Panc1 (cell line): ENCODE data around the gene MOB4. TPM values are rescaled to one million over a fixed set of nuclear protein-coding genes. Genes with fewer than 3 reads are reported as not detected.
A peak's percentile ranks its signal among the peaks of the same experiment; 100 is the strongest.

Experiments
- ATAC-seq: fragments of 200-7000 bp; cut with Tn5 transposase; 2 replicates; pipeline ENCODE4 v1.9.1; 2020; ENCODE audit warnings: mild to moderate bottlenecking, moderate library complexity
- BruUV-seq: library from RNA; stranded (reverse); fragments of 400-500 nt; replicated peaks from 2 replicates; lab custom pipeline; 2021; lab: Mats Ljungman, UMichigan
- CTCF ChIA-PET: fragments of 300-600 bp; sonication (Branson Sonifier 250); formaldehyde crosslinking; loops from one replicate; lab custom pipeline; 2022; ENCODE audit warnings: antibody characterized with exemption; lab: Charles Lee
- POLR2A ChIA-PET: fragments of 300-600 bp; sonication (Branson Sonifier 250); formaldehyde crosslinking; loops from one replicate; lab custom pipeline; 2022; ENCODE audit warnings: antibody characterized with exemption; lab: Charles Lee
- DNase-seq: peaks from one replicate; pipeline ENCODE4 v3.0.0-alpha.2; 2010; ENCODE audit warnings: low read depth, low spot score
- H3K27ac ChIP-seq: 2 replicates; pipeline ENCODE4 v1.5.1; 2011; ENCODE audit warnings: mild to moderate bottlenecking, low read length, inconsistent platforms
- H3K27me3 ChIP-seq: fragments of 200-500 bp; sonication (Bioruptor generic); 2 replicates; pipeline ENCODE4 v1.6.0; 2014; ENCODE audit warnings: low read length, inconsistent platforms; ENCODE audit not compliant: control insufficient read depth, insufficient read depth
- H3K36me3 ChIP-seq: fragments of 200-500 bp; sonication (Bioruptor generic); 2 replicates; pipeline ENCODE4 v1.5.1; 2014; ENCODE audit warnings: inconsistent platforms, mild to moderate bottlenecking, low read length, moderate library complexity; ENCODE audit not compliant: control insufficient read depth, insufficient read depth
- H3K4me1 ChIP-seq: 2 replicates; pipeline ENCODE4 v1.5.1; 2011; ENCODE audit warnings: inconsistent platforms, mild to moderate bottlenecking, low read length, moderate library complexity; ENCODE audit not compliant: control insufficient read depth, insufficient read depth
- H3K4me3 ChIP-seq, 2 experiments: 2 replicates each; pipeline ENCODE4 v1.5.1; 2011 to 2012; ENCODE audit warnings: low read depth in 2 of 2, low read length in 2 of 2, mild to moderate bottlenecking in 2 of 2, inconsistent platforms in 1 of 2, moderate library complexity in 1 of 2
- H3K9me3 ChIP-seq: fragments of 200-500 bp; sonication (Bioruptor generic); 2 replicates; pipeline ENCODE4 v1.5.1; 2014; ENCODE audit warnings: low read depth, mild to moderate bottlenecking, inconsistent platforms, low read length, moderate library complexity; ENCODE audit not compliant: control insufficient read depth, insufficient read depth
- CTCF ChIP-seq: fragments of 450-650 bp; IDR thresholded peaks from 2 replicates; pipeline ENCODE4 v1.5.1; 2017; ENCODE audit warnings: mild to moderate bottlenecking
- POLR2AphosphoS5 ChIP-seq: IDR thresholded peaks from 2 replicates; pipeline ENCODE4 v1.6.1; 2012; ENCODE audit warnings: mild to moderate bottlenecking, low read depth, low read length, moderate library complexity
- REST ChIP-seq, 2 experiments: IDR thresholded peaks; 2 replicates each; pipeline ENCODE4 v1.6.1; 2011 to 2012; ENCODE audit warnings: low read depth in 2 of 2, control low read depth in 1 of 2, low read length in 1 of 2, mild to moderate bottlenecking in 1 of 2, moderate library complexity in 1 of 2; ENCODE audit not compliant: insufficient read depth in 1 of 2
- SIN3A ChIP-seq: IDR thresholded peaks from 2 replicates; pipeline ENCODE4 v1.6.1; 2012; ENCODE audit warnings: low read depth, mild to moderate bottlenecking, low read length, moderate library complexity, borderline replicate concordance; ENCODE audit not compliant: insufficient read depth
- TCF7L2 ChIP-seq: IDR thresholded peaks from 2 replicates; pipeline ENCODE4 v1.6.1; 2011; ENCODE audit warnings: mild to moderate bottlenecking, low read depth, low read length, inconsistent platforms
- in situ Hi-C: cut with HindIII; loops from 2 replicates; pipeline ENCODE4 v1.10.0; 2016; ENCODE audit warnings: low sequenced_read_pairs, low pct_unique_long_range_greater_than_20kb
- intact Hi-C: fragments of 100-400 bp; cut with micrococcal nuclease; formaldehyde crosslinking; loops from one replicate; pipeline ENCODE4 v1.10.0; 2022; ENCODE audit not compliant: unreplicated experiment
- total RNA-seq: library from RNA; stranded (reverse); gene quantifications from one replicate; pipeline ENCODE4 v1.2.1, GENCODE V29; 2021; ENCODE audit not compliant: unreplicated experiment

MOB4 gene
- total RNA-seq, 1 experiment from 2014 or later, result 25.6 TPM

GRCh38 chr2:197515315-197515738 is 539 bp upstream of the MOB4 start:
- intact Hi-C loops (no loop called here), in situ Hi-C loops (no loop called here)
- no TSS peak for BruUV-seq
- Histone ChIP-seq H3K27me3 (no peaks in the 10 kb centered on the region), H3K36me3 (peaks cover 5% of the 10 kb centered on the region), H3K4me1 (peaks cover 12% of the 10 kb centered on the region), H3K9me3 (no peaks in the 10 kb centered on the region), H3K27ac (peak overlapping the region; percentile 95), H3K4me3 (peak overlapping the region; percentile 77 to 86)
- CTCF ChIA-PET, result interaction anchor here (0.5 kb wide), 1 partner anchor 103 kb away, joined by 3 read pairs; no protein-coding TSS in a partner anchor
- ATAC-seq, result no peak
- peak; percentile 94 for TF ChIP-seq TCF7L2
- no peak for TF ChIP-seq POLR2AphosphoS5
- POLR2A ChIA-PET, result no interaction called here
- DNase-seq, result no peak

GRCh38 chr2:197516393-197516761 is 511 bp downstream of the MOB4 start:
- BruUV-seq, result no TSS peak
- in situ Hi-C loops, result no loop called here
- Histone ChIP-seq H3K27ac (peak overlapping the region; percentile 95), H3K36me3 (peaks cover 5% of the 10 kb centered on the region), H3K4me3 (peak overlapping the region; percentile 77 to 86), H3K9me3 (peaks cover 4% of the 10 kb centered on the region; the same call in 1 of the 2 replicates), H3K4me1 (peaks cover 12% of the 10 kb centered on the region), H3K27me3 (no peaks in the 10 kb centered on the region)
- peak; percentile 48 for ATAC-seq
- ChIA-PET CTCF (no interaction called here), POLR2A (no interaction called here)
- DNase-seq, result no peak
- TF ChIP-seq POLR2AphosphoS5, result no peak
- TF ChIP-seq SIN3A, result no peak
- TF ChIP-seq REST (IDR thresholded peaks at IDR 0.05; ENCODE audit: insufficient read depth in 1 of 2, low read depth in 2 of 2, low read length in 1 of 2), result no peak
- TF ChIP-seq TCF7L2, result no peak
- no peak for TF ChIP-seq CTCF
- intact Hi-C loops, result no loop called here

GRCh38 chr2:197517150-197517549 is 1.3 kb downstream of the MOB4 start:
- peaks cover 4% of the 10 kb centered on the region; the same call in 1 of the 2 replicates for H3K9me3 ChIP-seq
- H3K4me3 ChIP-seq, result peak overlapping the region; percentile 77 to 86
- intact Hi-C loops, result no loop called here
- H3K27me3 ChIP-seq, result no peaks in the 10 kb centered on the region
- TF ChIP-seq REST (IDR thresholded peaks at IDR 0.05; ENCODE audit: insufficient read depth in 1 of 2, low read depth in 2 of 2, low read length in 1 of 2) (no peak), POLR2AphosphoS5 (no peak), SIN3A (no peak), CTCF (no peak), TCF7L2 (no peak)
- ATAC-seq (no peak), DNase-seq (no peak)
- no TSS peak for BruUV-seq
- peaks cover 12% of the 10 kb centered on the region for H3K4me1 ChIP-seq
- peaks cover 5% of the 10 kb centered on the region for H3K36me3 ChIP-seq
- peak overlapping the region; percentile 95 for H3K27ac ChIP-seq
- in situ Hi-C loops, result no loop called here
- ChIA-PET CTCF (interaction anchor here (0.6 kb wide), 1 partner anchor 9 kb away, joined by 4 read pairs; no protein-coding TSS in a partner anchor), POLR2A (no interaction called here)
